BE2C (cell line): ENCODE data around the gene PIGH.

ENCODE experiments used
- DNase-seq: peaks from one replicate; pipeline ENCODE4 v3.0.0-alpha.2; 2020
- H3K27me3 ChIP-seq: fragments of 250-450 bp; sonication (Bioruptor Pico); 2 replicates; pipeline ENCODE4 v1.5.1; 2020; ENCODE audit warnings: mild to moderate bottlenecking
- H3K36me3 ChIP-seq: fragments of 250-450 bp; sonication (Bioruptor Pico); 2 replicates; pipeline ENCODE4 v1.5.1; 2020; ENCODE audit warnings: mild to moderate bottlenecking
- H3K4me1 ChIP-seq: fragments of 250-450 bp; sonication (Bioruptor Pico); 2 replicates; pipeline ENCODE4 v1.5.1; 2020
- H3K4me3 ChIP-seq: 2 replicates; pipeline ENCODE4 v1.5.1; 2011; ENCODE audit warnings: low read depth, low read length
- H3K9me3 ChIP-seq: fragments of 250-450 bp; sonication (Bioruptor Pico); 2 replicates; pipeline ENCODE4 v1.5.1; 2020
- CTCF ChIP-seq: IDR thresholded peaks from 2 replicates; pipeline ENCODE4 v1.5.1; 2012; ENCODE audit warnings: mild to moderate bottlenecking, low read depth, low read length

Gene PIGH

GRCh38 chr14:67579636-67580035 lies 20.4 kb downstream of the PIGH start:
- Histone ChIP-seq H3K36me3 (no peaks in the 10 kb centered on the region), H3K9me3 (no peaks in the 10 kb centered on the region)

GRCh38 chr14:67579040-67579439 lies 21.0 kb downstream of the PIGH start:
- no peak for TF ChIP-seq CTCF
- Histone ChIP-seq H3K36me3 (no peaks in the 10 kb centered on the region), H3K4me3 (no peak overlapping the region), H3K9me3 (no peaks in the 10 kb centered on the region), H3K4me1 (no peaks in the 10 kb centered on the region), H3K27me3 (no peaks in the 10 kb centered on the region)
- no peak for DNase-seq

More at GRCh38 chr14:67579636-67580035, 20.4 kb downstream of the PIGH start:
- H3K4me1 ChIP-seq, result no peaks in the 10 kb centered on the region
- no peak overlapping the region for H3K4me3 ChIP-seq
- H3K27me3 ChIP-seq, result no peaks in the 10 kb centered on the region
- no peak for DNase-seq
- TF ChIP-seq CTCF, result no peak

- DNase-seq, result no peak
- no peak for TF ChIP-seq CTCF
- Histone ChIP-seq H3K4me3 (no peak overlapping the region), H3K4me1 (no peaks in the 10 kb centered on the region), H3K9me3 (no peaks in the 10 kb centered on the region), H3K36me3 (no peaks in the 10 kb centered on the region), H3K27me3 (no peaks in the 10 kb centered on the region)
Observed at GRCh38 chr14:67577909-67578749, 21.9 kb downstream of the PIGH start.

GRCh38 chr14:67577181-67577808 lies 22.8 kb downstream of the PIGH start:
- Histone ChIP-seq H3K4me1 (no peaks in the 10 kb centered on the region), H3K36me3 (no peaks in the 10 kb centered on the region), H3K4me3 (no peak overlapping the region), H3K9me3 (no peaks in the 10 kb centered on the region), H3K27me3 (no peaks in the 10 kb centered on the region)
- no peak for TF ChIP-seq CTCF
- no peak for DNase-seq

- Histone ChIP-seq H3K9me3 (no peaks in the 10 kb centered on the region), H3K27me3 (no peaks in the 10 kb centered on the region), H3K4me3 (no peak overlapping the region), H3K4me1 (no peaks in the 10 kb centered on the region), H3K36me3 (no peaks in the 10 kb centered on the region)
- TF ChIP-seq CTCF, result no peak
- no peak for DNase-seq
Observed at GRCh38 chr14:67576216-67576955, 23.7 kb downstream of the PIGH start.
